Activated naive CD4-positive, alpha-beta T cell treated with anti-CD3 and anti-CD28 coated beads, Interleukin-2, amount 50 U/mL, for 24 hours (primary cell): ENCODE data around the gene FCAMR.

Source experiments
- H3K27ac Mint-ChIP-seq: one replicate; pipeline ENCODE4 v1.8.0; 2021; ENCODE audit warnings: mild to moderate bottlenecking, mixed read lengths
- H3K27me3 Mint-ChIP-seq: one replicate; pipeline ENCODE4 v1.8.0; 2021; ENCODE audit warnings: mixed read lengths
- H3K36me3 Mint-ChIP-seq: one replicate; pipeline ENCODE4 v1.8.0; 2021; ENCODE audit warnings: mixed read lengths
- H3K4me1 Mint-ChIP-seq: one replicate; pipeline ENCODE4 v1.8.0; 2021; ENCODE audit warnings: mixed read lengths
- H3K4me3 Mint-ChIP-seq: one replicate; pipeline ENCODE4 v1.8.0; 2021; ENCODE audit warnings: mild to moderate bottlenecking, mixed read lengths
- H3K9me3 Mint-ChIP-seq: one replicate; pipeline ENCODE4 v1.8.0; 2021; ENCODE audit warnings: mixed read lengths

FCAMR gene

GRCh38 chr1:206954459-206955342 lies 15.6 kb downstream of the FCAMR start:
- H3K27me3 Mint-ChIP-seq, result no peaks in the 10 kb centered on the region
- H3K4me1 Mint-ChIP-seq, result no peaks in the 10 kb centered on the region
- H3K9me3 Mint-ChIP-seq, result no peaks in the 10 kb centered on the region
- H3K4me3 Mint-ChIP-seq, result no peak overlapping the region
- H3K27ac Mint-ChIP-seq, result no peak overlapping the region
- no peaks in the 10 kb centered on the region for H3K36me3 Mint-ChIP-seq

GRCh38 chr1:206953626-206954025 lies 16.6 kb downstream of the FCAMR start:
- no peaks in the 10 kb centered on the region for H3K27me3 Mint-ChIP-seq
- H3K4me1 Mint-ChIP-seq, result no peaks in the 10 kb centered on the region
- H3K27ac Mint-ChIP-seq, result no peak overlapping the region
- H3K9me3 Mint-ChIP-seq, result no peaks in the 10 kb centered on the region
- H3K36me3 Mint-ChIP-seq, result no peaks in the 10 kb centered on the region
- H3K4me3 Mint-ChIP-seq, result no peak overlapping the region

GRCh38 chr1:206953126-206953525 lies 17.1 kb downstream of the FCAMR start:
- Mint-ChIP-seq H3K4me3 (no peak overlapping the region), H3K9me3 (no peaks in the 10 kb centered on the region), H3K27ac (no peak overlapping the region), H3K36me3 (no peaks in the 10 kb centered on the region), H3K4me1 (no peaks in the 10 kb centered on the region), H3K27me3 (no peaks in the 10 kb centered on the region)

GRCh38 chr1:206952171-206952570 lies 18.1 kb downstream of the FCAMR start:
- H3K27me3 Mint-ChIP-seq, result no peaks in the 10 kb centered on the region
- H3K4me1 Mint-ChIP-seq, result no peaks in the 10 kb centered on the region
- H3K36me3 Mint-ChIP-seq, result no peaks in the 10 kb centered on the region
- no peaks in the 10 kb centered on the region for H3K9me3 Mint-ChIP-seq
- no peak overlapping the region for H3K27ac Mint-ChIP-seq
- H3K4me3 Mint-ChIP-seq, result no peak overlapping the region

GRCh38 chr1:206951318-206952100 lies 18.8 kb downstream of the FCAMR start:
- H3K27me3 Mint-ChIP-seq, result no peaks in the 10 kb centered on the region

GRCh38 chr1:206949641-206950040 lies 20.6 kb downstream of the FCAMR start:
- Mint-ChIP-seq H3K4me3 (no peak overlapping the region), H3K36me3 (no peaks in the 10 kb centered on the region), H3K27me3 (no peaks in the 10 kb centered on the region), H3K4me1 (no peaks in the 10 kb centered on the region), H3K9me3 (no peaks in the 10 kb centered on the region), H3K27ac (no peak overlapping the region)

More at GRCh38 chr1:206951318-206952100, 18.8 kb downstream of the FCAMR start:
- Mint-ChIP-seq H3K27ac (no peak overlapping the region), H3K4me3 (no peak overlapping the region), H3K36me3 (no peaks in the 10 kb centered on the region), H3K9me3 (no peaks in the 10 kb centered on the region), H3K4me1 (no peaks in the 10 kb centered on the region)

- Mint-ChIP-seq H3K4me1 (no peaks in the 10 kb centered on the region), H3K27me3 (no peaks in the 10 kb centered on the region), H3K36me3 (no peaks in the 10 kb centered on the region), H3K9me3 (no peaks in the 10 kb centered on the region), H3K4me3 (no peak overlapping the region), H3K27ac (no peak overlapping the region)
Observed at GRCh38 chr1:206949208-206949607, 21.1 kb downstream of the FCAMR start.

- no peaks in the 10 kb centered on the region for H3K4me1 Mint-ChIP-seq
- no peak overlapping the region for H3K27ac Mint-ChIP-seq
- no peaks in the 10 kb centered on the region for H3K9me3 Mint-ChIP-seq
- H3K36me3 Mint-ChIP-seq, result no peaks in the 10 kb centered on the region
- no peak overlapping the region for H3K4me3 Mint-ChIP-seq
- H3K27me3 Mint-ChIP-seq, result peaks cover 4% of the 10 kb centered on the region
Observed at GRCh38 chr1:206947255-206947654, 23.0 kb downstream of the FCAMR start.

- Mint-ChIP-seq H3K4me3 (no peak within 1 kb of the TSS), H3K9me3 (no peaks in the 10 kb centered on the region), H3K27me3 (peaks cover 4% of the 10 kb centered on the region)
Observed at GRCh38 chr1:206946261-206946660, 24.0 kb downstream of the FCAMR start, which contains the start of gene PIGR. PIGR (minus strand) TSS chr1:206946466; CDS start chr1:206940531, 5,935 bp downstream.

GRCh38 chr1:206945779-206946178 lies 24.5 kb downstream of the FCAMR start:
- no peak overlapping the region for H3K27ac Mint-ChIP-seq
- no peak overlapping the region for H3K4me3 Mint-ChIP-seq
- peaks cover 4% of the 10 kb centered on the region for H3K27me3 Mint-ChIP-seq
- H3K36me3 Mint-ChIP-seq, result no peaks in the 10 kb centered on the region
- H3K9me3 Mint-ChIP-seq, result no peaks in the 10 kb centered on the region
- no peaks in the 10 kb centered on the region for H3K4me1 Mint-ChIP-seq

More at GRCh38 chr1:206946261-206946660, 24.0 kb downstream of the FCAMR start, which contains the start of gene PIGR:
- Mint-ChIP-seq H3K4me1 (no peaks in the 10 kb centered on the region), H3K36me3 (no peaks in the 10 kb centered on the region), H3K27ac (peak within 1 kb of the TSS; percentile 65)

GRCh38 chr1:206944703-206945102 lies 25.6 kb downstream of the FCAMR start:
- no peak overlapping the region for H3K4me3 Mint-ChIP-seq
- peaks cover 4% of the 10 kb centered on the region for H3K27me3 Mint-ChIP-seq
- no peak overlapping the region for H3K27ac Mint-ChIP-seq
- no peaks in the 10 kb centered on the region for H3K9me3 Mint-ChIP-seq
- no peaks in the 10 kb centered on the region for H3K4me1 Mint-ChIP-seq
- H3K36me3 Mint-ChIP-seq, result no peaks in the 10 kb centered on the region

GRCh38 chr1:206941766-206942418 lies 28.4 kb downstream of the FCAMR start:
- H3K27ac Mint-ChIP-seq, result no peak overlapping the region
- no peaks in the 10 kb centered on the region for H3K9me3 Mint-ChIP-seq
- H3K4me1 Mint-ChIP-seq, result no peaks in the 10 kb centered on the region
- no peak overlapping the region for H3K4me3 Mint-ChIP-seq
- peaks cover 4% of the 10 kb centered on the region for H3K27me3 Mint-ChIP-seq
- no peaks in the 10 kb centered on the region for H3K36me3 Mint-ChIP-seq

- Mint-ChIP-seq H3K4me1 (no peaks in the 10 kb centered on the region), H3K4me3 (no peak overlapping the region), H3K27me3 (peaks cover 4% of the 10 kb centered on the region), H3K27ac (no peak overlapping the region), H3K36me3 (no peaks in the 10 kb centered on the region), H3K9me3 (no peaks in the 10 kb centered on the region)
Observed at GRCh38 chr1:206940588-206940936, 29.7 kb downstream of the FCAMR start.

- no peaks in the 10 kb centered on the region for H3K4me1 Mint-ChIP-seq
- no peaks in the 10 kb centered on the region for H3K9me3 Mint-ChIP-seq
- H3K36me3 Mint-ChIP-seq, result no peaks in the 10 kb centered on the region
- no peak overlapping the region for H3K4me3 Mint-ChIP-seq
- no peak overlapping the region for H3K27ac Mint-ChIP-seq
- H3K27me3 Mint-ChIP-seq, result peaks cover 4% of the 10 kb centered on the region
Observed at GRCh38 chr1:206939841-206940587, 30.2 kb downstream of the FCAMR start.

GRCh38 chr1:206939131-206939530 lies 31.1 kb downstream of the FCAMR start:
- Mint-ChIP-seq H3K4me3 (no peak overlapping the region), H3K27me3 (peaks cover 4% of the 10 kb centered on the region), H3K27ac (no peak overlapping the region), H3K36me3 (no peaks in the 10 kb centered on the region), H3K9me3 (no peaks in the 10 kb centered on the region), H3K4me1 (no peaks in the 10 kb centered on the region)
